Testis (tissue), 2 donors: ENCODE data around the gene ABCG1.

ENCODE experiments used
- POLR2A ChIP-seq: fragments of 450-650 bp; IDR thresholded peaks from one replicate; pipeline ENCODE4 v1.6.1; 2017; ENCODE audit warnings: antibody characterized with exemption, mild to moderate bottlenecking, moderate library complexity
- TF ChIP-seq, protein P1 (sequence below), 3 experiments: fragments of 450-650 bp in 2 of 3; fragments of 200-600 bp in 1 of 3; sonication (generic) in 1 of 3; IDR thresholded peaks; one replicate each; pipeline ENCODE4 v1.5.1; 2016 to 2019; ENCODE audit warnings: antibody characterized with exemption in 3 of 3, mild to moderate bottlenecking in 2 of 3, moderate library complexity in 1 of 3

DNA sequence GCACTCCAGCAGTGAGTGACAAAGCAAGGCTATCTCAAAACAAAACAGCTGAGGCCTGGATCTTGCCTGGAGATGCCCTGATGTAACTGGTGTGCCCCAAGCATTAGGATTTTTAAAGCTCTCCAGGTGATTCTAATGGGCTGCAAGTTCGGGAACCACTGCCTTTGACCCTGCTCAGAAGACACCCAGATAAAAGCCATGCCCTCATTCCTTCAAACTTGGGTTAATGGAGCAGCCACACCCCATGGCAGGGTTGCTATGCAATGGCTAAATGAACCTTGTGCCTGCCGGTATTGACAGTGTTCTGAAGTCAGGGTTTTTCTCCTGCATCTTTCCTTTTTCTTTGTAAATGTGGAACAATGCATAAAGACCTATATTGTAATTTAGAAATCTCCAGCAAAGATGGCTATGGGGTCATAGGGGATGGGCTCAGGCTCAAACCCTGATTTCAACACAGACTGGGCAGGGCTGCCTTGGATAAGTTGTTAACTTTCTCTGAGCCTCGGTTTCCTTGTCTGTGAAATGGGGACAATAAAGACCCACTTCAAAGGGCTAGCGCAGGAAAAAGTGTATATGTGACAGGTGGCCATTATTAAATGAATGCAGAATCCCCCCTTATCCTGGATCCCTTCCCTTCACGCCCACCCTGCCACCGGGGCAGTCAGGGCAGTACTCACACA, 95.8 kb downstream of the ABCG1 start:
- TF ChIP-seq, protein P1, sequence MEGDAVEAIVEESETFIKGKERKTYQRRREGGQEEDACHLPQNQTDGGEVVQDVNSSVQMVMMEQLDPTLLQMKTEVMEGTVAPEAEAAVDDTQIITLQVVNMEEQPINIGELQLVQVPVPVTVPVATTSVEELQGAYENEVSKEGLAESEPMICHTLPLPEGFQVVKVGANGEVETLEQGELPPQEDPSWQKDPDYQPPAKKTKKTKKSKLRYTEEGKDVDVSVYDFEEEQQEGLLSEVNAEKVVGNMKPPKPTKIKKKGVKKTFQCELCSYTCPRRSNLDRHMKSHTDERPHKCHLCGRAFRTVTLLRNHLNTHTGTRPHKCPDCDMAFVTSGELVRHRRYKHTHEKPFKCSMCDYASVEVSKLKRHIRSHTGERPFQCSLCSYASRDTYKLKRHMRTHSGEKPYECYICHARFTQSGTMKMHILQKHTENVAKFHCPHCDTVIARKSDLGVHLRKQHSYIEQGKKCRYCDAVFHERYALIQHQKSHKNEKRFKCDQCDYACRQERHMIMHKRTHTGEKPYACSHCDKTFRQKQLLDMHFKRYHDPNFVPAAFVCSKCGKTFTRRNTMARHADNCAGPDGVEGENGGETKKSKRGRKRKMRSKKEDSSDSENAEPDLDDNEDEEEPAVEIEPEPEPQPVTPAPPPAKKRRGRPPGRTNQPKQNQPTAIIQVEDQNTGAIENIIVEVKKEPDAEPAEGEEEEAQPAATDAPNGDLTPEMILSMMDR (IDR thresholded peaks at IDR 0.05) = no peak
- TF ChIP-seq POLR2A = no peak
